ENCODE results near the gene FAM217B.
"Not testable (repeated sequence)": the region's sequence is repeated elsewhere in the genome, so short reads cannot be mapped to it uniquely, and the experiment has no call there.

The FAM217B gene

GRCh38 chr20:59938221-59938620 lies 2.0 kb upstream of the FAM217B start:
- no peak for DNase-seq (ENCODE audit: low read depth in 2 of 2)

DNA sequence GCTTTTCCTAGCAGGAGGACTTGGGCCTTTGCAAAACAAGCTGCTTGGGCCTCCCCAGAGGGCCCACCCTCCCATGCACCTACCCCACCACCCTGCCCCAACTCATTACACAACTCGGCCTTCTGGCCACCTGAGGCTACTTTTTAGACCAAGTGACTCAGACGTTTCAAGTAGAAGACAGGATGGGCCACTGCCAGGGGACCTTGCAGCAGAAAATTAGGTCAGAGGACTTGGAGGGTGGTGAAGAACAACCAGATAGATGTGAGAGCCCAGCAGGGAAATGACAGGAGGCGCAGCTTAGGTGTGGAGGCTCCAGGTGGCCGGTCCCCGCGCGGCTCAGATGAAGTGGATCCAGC lies 1.5 kb upstream of the FAM217B start:
- no peak for DNase-seq (ENCODE audit: low read depth in 2 of 2)

- DNase-seq (ENCODE audit: low read depth in 2 of 2) = no peak
Observed at GRCh38 chr20:59939052-59939878, 924 bp upstream of the FAM217B start.

DNA sequence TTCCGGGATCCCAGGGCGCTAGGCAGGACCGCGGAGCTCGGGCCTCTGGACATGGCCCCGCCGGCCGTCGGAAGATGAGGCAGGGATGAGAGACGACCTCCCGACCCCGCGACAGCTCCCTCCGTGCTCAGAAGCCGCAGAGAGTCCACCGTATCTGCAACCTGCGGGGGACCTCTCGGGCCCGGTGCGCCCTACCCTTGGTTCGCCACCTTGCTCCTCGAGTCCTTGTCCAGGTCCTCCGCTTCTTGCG lies 385 bp upstream of the FAM217B start:
- no peak for DNase-seq (ENCODE audit: low read depth in 2 of 2)

GRCh38 chr20:59940956-59941294 lies 736 bp downstream of the FAM217B start:
- no peak for DNase-seq (ENCODE audit: low read depth in 2 of 2)

- no peak for DNase-seq (ENCODE audit: low read depth in 2 of 2)
Observed at GRCh38 chr20:59942245-59942644, 2.1 kb downstream of the FAM217B start.

DNA sequence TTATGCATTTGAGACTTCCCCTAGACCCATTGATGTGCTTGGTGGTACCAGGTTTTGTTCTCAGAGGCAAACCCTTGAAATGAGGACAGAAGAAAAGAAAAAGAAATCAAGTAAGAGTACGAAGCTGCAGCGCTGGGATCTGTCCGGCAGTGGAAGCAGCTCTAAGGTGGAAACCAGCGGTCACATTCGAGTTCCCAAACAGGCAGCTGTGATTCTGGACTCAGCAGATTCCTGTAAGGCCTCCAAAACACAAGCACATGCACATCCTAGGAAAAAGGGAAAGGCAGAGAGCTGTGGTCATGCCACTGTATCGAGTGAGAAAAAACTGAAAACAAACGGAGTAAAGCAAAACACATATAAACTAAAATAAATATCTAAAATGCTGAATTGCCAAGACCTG lies 4.5 kb downstream of the FAM217B start:
- DNase-seq (ENCODE audit: low read depth in 2 of 2) = no peak

DNA sequence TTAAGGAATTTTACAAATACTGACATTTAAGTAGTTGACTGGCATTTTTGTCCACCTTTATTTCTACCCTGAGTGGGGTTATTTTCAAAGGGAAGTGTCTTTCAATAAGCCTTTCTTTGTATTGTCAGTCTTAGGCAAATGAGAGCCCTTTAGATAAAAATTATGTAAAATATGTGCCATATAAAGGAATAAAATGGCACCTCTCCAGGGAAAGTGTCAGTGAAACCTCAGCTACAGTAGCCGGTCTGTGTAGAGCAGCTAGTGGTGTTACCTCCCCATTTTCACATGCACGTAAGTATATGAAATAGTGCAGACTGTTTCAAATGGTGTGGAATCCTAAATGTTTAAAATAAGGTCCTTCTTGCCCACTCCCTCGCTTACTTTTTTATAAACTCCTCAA lies 5.0 kb downstream of the FAM217B start:
- DNase-seq (ENCODE audit: low read depth in 2 of 2) = no peak

DNA sequence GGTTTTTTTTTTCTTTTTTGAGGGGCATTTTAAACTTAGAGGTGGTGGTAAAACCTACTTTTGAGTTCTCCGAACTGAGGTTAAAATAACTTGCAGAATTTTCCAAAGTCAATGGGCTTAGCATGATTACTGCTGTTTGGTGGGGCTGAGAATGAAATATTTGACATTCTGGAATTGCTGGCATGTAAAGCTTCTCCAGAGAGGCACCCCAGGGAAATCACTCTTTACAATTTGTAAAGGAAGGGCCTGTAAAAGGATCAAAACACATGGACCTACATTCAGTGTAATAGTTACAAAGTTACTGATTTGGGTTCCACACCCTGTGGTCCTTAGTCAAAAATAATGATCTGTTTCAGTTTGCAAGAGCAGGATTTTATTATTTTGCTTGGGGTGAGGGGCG lies 5.5 kb downstream of the FAM217B start:
- DNase-seq (ENCODE audit: low read depth in 2 of 2) = no peak

DNA sequence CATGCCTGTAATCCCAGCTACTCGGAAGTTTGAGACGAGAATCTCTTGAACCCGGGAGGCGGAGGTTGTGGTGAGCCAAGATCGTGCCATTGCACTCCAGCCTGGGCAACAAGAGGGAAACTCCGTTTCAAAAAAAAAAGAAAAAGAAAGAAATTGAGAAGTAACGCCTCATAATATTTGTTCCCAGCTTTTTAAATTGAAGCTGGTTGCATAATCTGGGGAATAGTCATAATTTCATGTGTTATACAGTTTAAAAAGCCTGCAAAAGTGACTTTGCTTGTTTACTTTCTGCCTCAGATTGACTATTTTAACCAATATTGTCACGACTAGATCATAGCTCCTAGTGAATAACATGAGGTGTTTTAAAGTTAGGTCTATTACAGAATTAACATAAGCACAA lies 7.2 kb downstream of the FAM217B start:
- DNase-seq (ENCODE audit: low read depth in 2 of 2) = no peak

GRCh38 chr20:59948212-59948611 lies 8.0 kb downstream of the FAM217B start:
- no peak for DNase-seq (ENCODE audit: low read depth in 2 of 2)

DNA sequence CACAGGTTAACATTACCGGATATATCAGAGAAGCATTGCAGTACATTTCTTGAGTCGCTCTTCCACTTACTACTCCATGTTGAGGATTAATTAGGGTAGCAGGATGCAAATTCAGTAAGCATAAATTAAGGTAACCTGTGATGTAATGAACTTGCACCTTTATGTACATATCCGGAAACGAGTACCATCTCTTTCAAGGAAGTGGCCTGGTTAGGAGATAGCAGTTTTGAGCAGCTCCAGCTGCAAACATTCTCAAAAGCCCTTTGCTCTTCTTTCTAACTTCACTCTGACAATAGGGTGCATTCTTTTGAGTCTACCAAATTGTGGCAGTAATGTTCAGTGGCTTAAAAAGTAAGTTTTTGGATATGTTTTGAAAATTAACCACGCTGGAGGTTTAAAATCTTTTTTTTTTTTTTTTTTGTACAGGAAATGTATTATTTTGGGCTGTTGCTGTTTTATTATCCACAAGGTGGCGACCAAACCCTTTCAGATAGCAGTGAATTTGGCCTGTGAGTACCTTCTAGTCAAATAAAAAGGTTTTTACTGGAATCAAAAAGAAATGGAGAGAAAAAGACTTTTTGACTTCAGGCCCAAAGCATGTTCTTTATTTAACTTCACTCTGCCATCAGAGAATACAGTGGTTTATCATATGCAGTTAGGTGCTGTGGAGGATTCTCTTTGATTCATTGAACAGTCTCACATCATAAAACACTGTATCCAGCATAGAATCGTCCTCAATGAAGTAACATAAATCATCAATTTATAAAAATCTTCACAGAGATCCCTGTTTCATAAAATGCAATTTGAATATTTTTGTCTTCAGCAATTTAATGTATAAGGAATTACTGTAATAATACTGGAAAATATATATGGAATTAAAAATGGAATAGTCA lies 8.9 kb downstream of the FAM217B start:
- DNase-seq (ENCODE audit: low read depth in 2 of 2) = no peak

DNA sequence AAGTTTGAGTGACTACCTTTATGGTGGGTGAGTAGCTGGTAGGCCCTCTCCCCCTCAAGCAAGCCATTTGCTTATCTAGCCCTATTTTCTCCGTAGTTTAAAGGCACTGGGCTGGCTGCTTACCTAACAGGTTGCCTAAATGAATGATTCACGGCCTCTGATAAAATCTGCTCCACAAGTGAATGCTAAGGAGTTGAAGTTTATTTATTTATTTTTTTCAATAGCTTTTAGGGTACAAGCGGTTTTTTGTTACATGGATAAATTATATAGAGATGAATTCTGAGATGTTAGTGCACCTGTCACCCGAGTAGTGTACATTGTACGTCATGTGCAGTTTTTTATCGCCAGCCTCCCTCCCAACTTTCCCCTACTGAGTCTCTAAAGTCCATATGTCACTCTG lies 9.7 kb downstream of the FAM217B start:
- no peak for DNase-seq (ENCODE audit: low read depth in 2 of 2)

DNA sequence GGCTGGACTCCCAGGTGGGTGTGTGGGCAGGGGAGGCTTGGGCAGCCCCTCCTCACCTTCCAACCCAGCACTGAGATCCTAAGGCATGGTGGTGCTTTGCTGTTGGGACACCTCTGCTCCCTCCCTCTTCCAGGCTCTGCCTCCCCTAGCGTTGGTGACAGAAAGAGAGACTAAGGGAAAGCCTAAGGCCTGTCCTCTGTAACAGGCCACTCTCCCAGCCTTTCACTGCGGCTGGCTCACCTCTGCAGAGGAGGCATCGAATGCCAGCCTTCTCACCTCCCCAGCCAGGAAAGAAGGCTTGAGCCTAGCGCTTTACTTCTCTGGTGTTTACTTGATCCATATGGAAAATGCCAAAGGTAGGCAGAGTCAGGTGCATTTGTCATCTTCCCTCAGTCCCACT lies 14.5 kb downstream of the FAM217B start:
- no peak for DNase-seq (ENCODE audit: low read depth in 2 of 2)

GRCh38 chr20:59955131-59955796 lies 15.1 kb downstream of the FAM217B start:
- no peak for DNase-seq (ENCODE audit: low read depth in 2 of 2)

- DNase-seq (ENCODE audit: low read depth in 2 of 2) = not testable (repeated sequence)
Observed at GRCh38 chr20:59957568-59957967, 17.4 kb downstream of the FAM217B start.

DNA sequence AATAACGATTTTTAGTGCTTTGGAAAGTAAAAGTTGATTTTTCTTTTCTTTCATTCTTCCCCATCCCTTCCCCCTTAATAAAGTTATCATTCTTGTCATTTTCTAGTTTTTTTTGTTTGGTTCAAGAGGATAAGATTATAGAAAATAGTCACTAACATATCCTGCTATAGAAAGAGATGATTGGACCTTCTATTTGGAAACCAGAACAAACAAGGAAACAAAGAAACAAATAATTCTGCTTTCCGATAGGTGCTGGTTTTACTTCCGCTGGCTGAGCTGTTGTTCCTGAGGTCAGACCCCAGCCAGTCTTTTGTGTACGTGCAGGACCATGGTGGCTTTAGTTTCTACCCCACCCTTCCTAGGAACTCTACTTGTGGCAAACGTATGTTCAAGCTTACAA lies 17.9 kb downstream of the FAM217B start, which contains the start of gene CDH26:
Gene CDH26, plus strand, starts transcription at position 301 of the 400 bp plus-strand sequence. CDS start 304 bp downstream, outside the sequence.
- DNase-seq (ENCODE audit: low read depth in 2 of 2) = no peak

DNA sequence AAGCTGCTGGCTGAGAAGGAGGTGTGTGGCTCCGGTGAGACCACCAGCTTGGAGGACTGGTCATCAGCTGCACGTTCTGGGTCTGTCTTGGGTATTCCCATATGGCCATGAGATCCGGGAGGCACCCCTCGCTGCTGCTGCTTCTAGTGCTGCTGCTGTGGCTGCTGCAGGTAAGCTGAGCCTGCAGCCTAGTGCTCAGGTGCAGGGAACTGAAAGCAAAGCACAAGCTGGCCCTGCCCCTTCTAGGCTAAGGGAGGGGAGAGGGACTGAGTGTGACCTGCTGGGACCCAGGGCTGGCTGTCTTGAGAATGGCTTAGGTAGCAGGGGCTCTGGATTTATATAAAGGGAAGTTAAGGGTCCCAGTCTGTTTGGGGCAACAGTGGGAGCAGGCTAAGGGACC lies 18.4 kb downstream of the FAM217B start:
- no peak for DNase-seq (ENCODE audit: low read depth in 2 of 2)

- no peak for DNase-seq (ENCODE audit: low read depth in 2 of 2)
Observed at GRCh38 chr20:59961423-59961822, 21.2 kb downstream of the FAM217B start.

DNA sequence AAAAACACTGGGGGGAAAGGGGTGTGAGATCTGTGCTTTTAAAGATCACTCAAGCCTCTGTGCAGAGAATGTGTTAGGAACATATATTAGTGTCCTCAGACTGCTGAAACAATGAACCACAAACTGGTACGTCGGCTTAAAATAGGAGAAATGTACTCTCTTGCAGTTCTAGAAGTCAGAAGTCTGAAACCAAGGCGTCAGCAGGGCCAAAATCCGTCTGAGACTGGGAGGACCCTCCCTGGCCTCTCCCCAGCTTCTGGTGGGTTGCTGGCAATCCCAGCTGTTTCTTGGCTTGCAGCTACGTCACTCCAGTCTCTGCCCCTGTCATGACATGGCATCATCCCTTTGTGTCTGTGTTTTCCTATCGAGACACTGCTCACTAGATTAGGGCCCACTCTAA lies 22.0 kb downstream of the FAM217B start:
- DNase-seq (ENCODE audit: low read depth in 2 of 2) = no peak

DNA sequence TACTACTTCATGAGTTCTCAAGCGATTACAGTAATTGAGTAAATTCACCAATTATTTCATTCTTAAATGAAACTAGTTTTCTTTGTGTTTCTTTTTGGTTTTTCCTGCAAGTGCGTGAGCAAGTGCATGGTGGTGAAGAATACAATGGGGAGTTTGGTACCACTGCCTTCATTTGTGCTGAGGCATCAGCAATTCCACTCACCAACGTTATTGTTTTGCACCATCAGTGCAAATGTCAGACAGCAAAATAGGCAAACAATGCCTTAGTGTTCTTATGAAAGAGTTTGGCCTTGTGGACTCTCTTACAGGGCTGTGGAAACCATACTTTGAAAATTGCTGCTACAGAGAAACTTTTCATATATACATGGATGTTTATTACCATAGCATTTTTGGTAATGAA lies 26.2 kb downstream of the FAM217B start:
- DNase-seq (ENCODE audit: low read depth in 2 of 2) = no peak

GRCh38 chr20:59971428-59971827 lies 31.2 kb downstream of the FAM217B start:
- no peak for DNase-seq (ENCODE audit: low read depth in 2 of 2)

All from stimulated activated CD8-positive, alpha-beta memory T cell treated with anti-CD3 and anti-CD28 coated beads, Interleukin-2, amount 100 ng/mL, for 1 hour (primary cell).